Caco-2 (cell line): ENCODE data around the gene HNF1B. TPM values are rescaled to one million over a fixed set of nuclear protein-coding genes. Genes with fewer than 3 reads are reported as not detected.

Source experiments
- BruUV-seq: library from RNA; stranded (reverse); fragments of 400-500 nt; replicated peaks from 2 replicates; lab custom pipeline; 2021; lab: Mats Ljungman, UMichigan
- CTCF ChIA-PET: fragments of 300-600 bp; sonication (Branson Sonifier 250); formaldehyde crosslinking; loops from one replicate; lab custom pipeline; 2022; ENCODE audit warnings: antibody characterized with exemption; lab: Charles Lee
- POLR2A ChIA-PET: fragments of 300-600 bp; sonication (Branson Sonifier 250); formaldehyde crosslinking; loops from one replicate; lab custom pipeline; 2022; ENCODE audit warnings: antibody characterized with exemption; lab: Charles Lee
- DNase-seq, 2 experiments: peaks; one replicate each; pipeline versions ENCODE4 v3.0.0 to v3.0.0-alpha.2; 2020 to 2022
- H3K27me3 ChIP-seq: replicated peaks from 2 replicates; pipeline ENCODE4 v1.6.0; 2011; ENCODE audit warnings: low read length; ENCODE audit not compliant: control insufficient read depth, insufficient read depth
- H3K36me3 ChIP-seq: 2 replicates; pipeline ENCODE4 v1.5.1; 2011; ENCODE audit warnings: low read length; ENCODE audit not compliant: control insufficient read depth, insufficient read depth
- H3K4me1 ChIP-seq: fragments of 250-450 bp; sonication (Bioruptor Pico); 2 replicates; pipeline ENCODE4 v1.5.1; 2020; ENCODE audit warnings: mild to moderate bottlenecking
- H3K4me3 ChIP-seq: 2 replicates; pipeline ENCODE4 v1.5.1; 2011; ENCODE audit warnings: low read depth, mild to moderate bottlenecking, control low read depth, low read length
- H3K9me3 ChIP-seq: fragments of 250-450 bp; sonication (Bioruptor Pico); 2 replicates; pipeline ENCODE4 v1.5.1; 2020; ENCODE audit warnings: mild to moderate bottlenecking, moderate library complexity
- H3K27ac Mint-ChIP-seq: one replicate; pipeline ENCODE4 v1.8.0; 2022; ENCODE audit warnings: mixed read lengths; ENCODE audit not compliant: unreplicated experiment
- H3K27me3 Mint-ChIP-seq: one replicate; pipeline ENCODE4 v1.8.0; 2022; ENCODE audit warnings: mixed read lengths; ENCODE audit not compliant: insufficient read depth, unreplicated experiment
- H3K36me3 Mint-ChIP-seq: one replicate; pipeline ENCODE4 v1.8.0; 2022; ENCODE audit warnings: mild to moderate bottlenecking, mixed read lengths; ENCODE audit not compliant: insufficient read depth, unreplicated experiment
- H3K4me1 Mint-ChIP-seq: one replicate; pipeline ENCODE4 v1.8.0; 2022; ENCODE audit warnings: low read depth, mixed read lengths; ENCODE audit not compliant: unreplicated experiment
- H3K4me3 Mint-ChIP-seq: one replicate; pipeline ENCODE4 v1.8.0; 2022; ENCODE audit warnings: mild to moderate bottlenecking, moderate library complexity, mixed read lengths; ENCODE audit not compliant: unreplicated experiment
- H3K9me3 Mint-ChIP-seq: one replicate; pipeline ENCODE4 v1.8.0; 2022; ENCODE audit warnings: mixed read lengths; ENCODE audit not compliant: unreplicated experiment
- intact Hi-C: fragments of 100-400 bp; cut with micrococcal nuclease; formaldehyde crosslinking; loops from one replicate; pipeline ENCODE4 v1.10.0; 2022; ENCODE audit not compliant: unreplicated experiment
- total RNA-seq: library from RNA; stranded (reverse); gene quantifications from 2 replicates; pipeline ENCODE4 v1.2.3, GENCODE V29; 2022
- TF ChIP-seq, protein P1 (sequence below), 2 experiments: fragments of 200-600 bp in 1 of 2; IDR thresholded peaks; 1 replicate in 1 of 2; 2 replicates in 1 of 2; pipeline versions ENCODE4 v1.5.1 to v1.8.0; 2011 to 2022; ENCODE audit warnings: antibody characterized with exemption in 1 of 2, control low read depth in 1 of 2, inconsistent platforms in 1 of 2, low read depth in 1 of 2, low read length in 1 of 2, mild to moderate bottlenecking in 1 of 2, moderate library complexity in 1 of 2; ENCODE audit not compliant: insufficient read depth in 1 of 2, severe bottlenecking in 1 of 2, unreplicated experiment in 1 of 2

The HNF1B gene
- total RNA-seq, 1 experiment from 2014 or later: 36.9 TPM

DNA sequence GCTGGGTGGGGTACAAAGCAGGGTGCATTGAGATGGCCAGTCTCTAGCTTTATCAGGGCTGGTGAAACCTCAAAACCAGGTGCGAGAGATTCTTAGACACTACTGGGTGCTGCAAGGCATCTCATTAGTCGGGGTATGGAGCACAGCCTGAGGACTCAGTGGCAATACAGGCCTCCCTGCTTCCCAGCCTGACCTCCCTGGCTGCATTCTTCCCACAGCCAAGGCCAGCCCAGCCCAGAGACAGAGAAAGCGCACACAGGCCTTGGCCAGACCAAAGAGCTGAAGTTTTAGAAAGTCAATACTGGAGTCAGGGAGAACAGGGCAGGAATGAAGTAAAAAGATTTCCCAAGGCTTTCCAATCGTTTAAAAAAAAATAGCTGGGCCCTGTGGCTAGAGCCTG is 12.5 kb downstream of the HNF1B start:
- CTCF ChIA-PET: no interaction called here

DNA sequence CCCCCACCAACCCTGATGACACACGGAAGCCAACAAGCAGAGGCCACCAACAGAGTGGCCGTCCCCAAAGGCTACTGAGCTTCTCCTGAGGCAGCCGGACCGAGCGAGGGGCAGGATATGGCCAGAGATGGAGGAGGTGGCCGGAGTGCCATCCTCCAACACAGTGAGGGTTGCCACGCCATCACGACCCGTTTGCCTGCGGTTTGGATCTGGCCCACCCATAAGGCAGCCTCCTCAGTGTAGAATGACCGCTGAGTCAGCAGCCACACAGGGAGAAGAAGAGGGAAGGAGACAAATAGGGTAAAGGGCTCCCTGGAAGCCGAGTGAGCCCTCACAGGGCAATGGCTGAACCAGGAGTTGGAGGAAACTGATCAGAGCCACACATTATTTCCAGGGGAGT is 13.8 kb downstream of the HNF1B start:
- intact Hi-C loops: loop anchor here (10.0 kb wide), 1 partner anchor 56 kb away; no protein-coding TSS in a partner anchor
- no peak overlapping the region for H3K27ac Mint-ChIP-seq
- no peak for DNase-seq
- no peaks in the 10 kb centered on the region for H3K9me3 Mint-ChIP-seq
- ChIA-PET CTCF (no interaction called here), POLR2A (no interaction called here)
- TF ChIP-seq, protein P1, sequence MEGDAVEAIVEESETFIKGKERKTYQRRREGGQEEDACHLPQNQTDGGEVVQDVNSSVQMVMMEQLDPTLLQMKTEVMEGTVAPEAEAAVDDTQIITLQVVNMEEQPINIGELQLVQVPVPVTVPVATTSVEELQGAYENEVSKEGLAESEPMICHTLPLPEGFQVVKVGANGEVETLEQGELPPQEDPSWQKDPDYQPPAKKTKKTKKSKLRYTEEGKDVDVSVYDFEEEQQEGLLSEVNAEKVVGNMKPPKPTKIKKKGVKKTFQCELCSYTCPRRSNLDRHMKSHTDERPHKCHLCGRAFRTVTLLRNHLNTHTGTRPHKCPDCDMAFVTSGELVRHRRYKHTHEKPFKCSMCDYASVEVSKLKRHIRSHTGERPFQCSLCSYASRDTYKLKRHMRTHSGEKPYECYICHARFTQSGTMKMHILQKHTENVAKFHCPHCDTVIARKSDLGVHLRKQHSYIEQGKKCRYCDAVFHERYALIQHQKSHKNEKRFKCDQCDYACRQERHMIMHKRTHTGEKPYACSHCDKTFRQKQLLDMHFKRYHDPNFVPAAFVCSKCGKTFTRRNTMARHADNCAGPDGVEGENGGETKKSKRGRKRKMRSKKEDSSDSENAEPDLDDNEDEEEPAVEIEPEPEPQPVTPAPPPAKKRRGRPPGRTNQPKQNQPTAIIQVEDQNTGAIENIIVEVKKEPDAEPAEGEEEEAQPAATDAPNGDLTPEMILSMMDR (IDR thresholded peaks at IDR 0.05; ENCODE audit: insufficient read depth in 1 of 2, low read depth in 1 of 2, low read length in 1 of 2, severe bottlenecking in 1 of 2, unreplicated experiment in 1 of 2): no peak
- H3K36me3 Mint-ChIP-seq: peaks cover 80% of the 10 kb centered on the region
- peaks cover 10% of the 10 kb centered on the region for H3K4me1 Mint-ChIP-seq
- peaks cover 9% of the 10 kb centered on the region; the same call in 1 of the 2 replicates for H3K4me1 ChIP-seq
- BruUV-seq: no TSS peak
- peaks cover 10% of the 10 kb centered on the region for H3K36me3 ChIP-seq
- H3K4me3 ChIP-seq: no peak overlapping the region
- H3K4me3 Mint-ChIP-seq: no peak overlapping the region
- no peaks in the 10 kb centered on the region for H3K27me3 Mint-ChIP-seq
- no peaks in the 10 kb centered on the region for H3K9me3 ChIP-seq
- H3K27me3 ChIP-seq: no peaks in the 10 kb centered on the region

More for the DNA sequence above, 12.5 kb downstream of the HNF1B start:
- DNase-seq: no peak
- no peak overlapping the region for H3K4me3 ChIP-seq
- Mint-ChIP-seq H3K27ac (no peak overlapping the region), H3K4me1 (peaks cover 11% of the 10 kb centered on the region), H3K36me3 (peaks cover 82% of the 10 kb centered on the region), H3K4me3 (no peak overlapping the region), H3K27me3 (no peaks in the 10 kb centered on the region), H3K9me3 (no peaks in the 10 kb centered on the region)
- H3K4me1 ChIP-seq: 0 out of 2 replicates have a peak, but pooled peaks cover 2% of the 10 kb centered on the region
- POLR2A ChIA-PET: interaction anchor here (0.6 kb wide), 1 partner anchor 60 kb away, joined by 3 read pairs; no protein-coding TSS in a partner anchor
- H3K27me3 ChIP-seq: no peaks in the 10 kb centered on the region
- TF ChIP-seq, protein P1 (IDR thresholded peaks at IDR 0.05; ENCODE audit: insufficient read depth in 1 of 2, low read depth in 1 of 2, low read length in 1 of 2, severe bottlenecking in 1 of 2, unreplicated experiment in 1 of 2): no peak
- H3K9me3 ChIP-seq: no peaks in the 10 kb centered on the region
- intact Hi-C loops: loop anchor here (10.0 kb wide), 1 partner anchor 58 kb away; no protein-coding TSS in a partner anchor
- H3K36me3 ChIP-seq: peaks cover 10% of the 10 kb centered on the region
- BruUV-seq: no TSS peak

DNA sequence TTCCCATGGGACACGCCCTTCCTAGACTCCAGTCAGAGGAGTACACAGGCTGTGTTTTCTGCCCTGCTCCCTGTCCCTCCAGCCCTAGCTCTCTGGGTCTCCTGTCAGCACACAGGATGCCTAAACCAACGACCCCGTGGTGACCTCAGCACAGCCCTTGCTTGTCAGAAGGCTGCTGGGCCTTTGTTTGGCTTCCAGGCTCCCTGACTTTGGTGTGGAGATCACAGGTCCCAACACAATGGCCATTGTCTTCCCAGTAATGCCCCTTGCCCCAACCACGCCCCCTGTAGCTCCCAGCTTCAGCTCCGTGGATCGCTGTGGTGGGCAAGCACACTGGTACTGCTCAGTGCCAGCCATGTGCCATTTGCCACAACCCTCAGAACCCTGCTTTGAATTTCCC is 15.0 kb downstream of the HNF1B start:
- Mint-ChIP-seq H3K27me3 (no peaks in the 10 kb centered on the region), H3K9me3 (no peaks in the 10 kb centered on the region), H3K27ac (no peak overlapping the region), H3K4me3 (no peak overlapping the region), H3K4me1 (peaks cover 16% of the 10 kb centered on the region), H3K36me3 (peaks cover 79% of the 10 kb centered on the region)
- CTCF ChIA-PET: no interaction called here
- no peak for DNase-seq
- Histone ChIP-seq H3K27me3 (no peaks in the 10 kb centered on the region), H3K4me3 (no peak overlapping the region), H3K36me3 (peaks cover 10% of the 10 kb centered on the region), H3K4me1 (peaks cover 13% of the 10 kb centered on the region; the same call in 1 of the 2 replicates), H3K9me3 (no peaks in the 10 kb centered on the region)
- no TSS peak for BruUV-seq
- TF ChIP-seq, protein P1 (IDR thresholded peaks at IDR 0.05; ENCODE audit: insufficient read depth in 1 of 2, low read depth in 1 of 2, low read length in 1 of 2, severe bottlenecking in 1 of 2, unreplicated experiment in 1 of 2): no peak
- POLR2A ChIA-PET: no interaction called here
- intact Hi-C loops: loop anchor here (10.0 kb wide), 1 partner anchor 55 kb away; no protein-coding TSS in a partner anchor
